ENCODE results near the gene HOXD8.

GRCh38 chr2:176098366-176099158 is 30.9 kb upstream of the HOXD8 start:
- TF ChIP-seq CTCF (conservative IDR thresholded peaks at IDR 0.05; ENCODE audit: low read depth, low read length) (no peak), EZH2phosphoT487 (IDR thresholded peaks at IDR 0.05; ENCODE audit: borderline replicate concordance, low read length) (no peak)
